Liver (tissue), 9 donors: Measurements from ENCODE around the gene DCAF11. TPM values are rescaled to one million over a fixed set of nuclear protein-coding genes. Genes with fewer than 3 reads are reported as not detected.

Source experiments
- DNase-seq: peaks from one replicate; pipeline ENCODE4 v3.0.0-alpha.2; 2017; ENCODE audit warnings: low spot score
- H3K27ac ChIP-seq, 2 donors: one replicate each; pipeline ENCODE4 v1.7.0; 2013; ENCODE audit warnings: inconsistent platforms in 2 of 2, low read length in 2 of 2, control low read depth in 1 of 2, low read depth in 1 of 2, mild to moderate bottlenecking in 1 of 2
- H3K27me3 ChIP-seq, 4 donors: one replicate each; pipeline versions ENCODE4 v1.6.1 to v1.7.0; 2013; ENCODE audit warnings: low read length in 3 of 4, inconsistent platforms in 1 of 4, mild to moderate bottlenecking in 1 of 4, moderate library complexity in 1 of 4; ENCODE audit not compliant: control insufficient read depth in 4 of 4, insufficient read depth in 4 of 4
- H3K36me3 ChIP-seq, 4 donors: one replicate each; pipeline versions ENCODE4 v1.6.1 to v1.7.0; 2013; ENCODE audit warnings: low read length in 3 of 4, mild to moderate bottlenecking in 3 of 4, low read depth in 1 of 4, moderate library complexity in 1 of 4; ENCODE audit not compliant: control insufficient read depth in 4 of 4, insufficient read depth in 3 of 4
- H3K4me1 ChIP-seq, 4 donors: one replicate each; pipeline versions ENCODE4 v1.6.1 to v1.7.0; 2013; ENCODE audit warnings: low read length in 3 of 4, mild to moderate bottlenecking in 3 of 4, moderate library complexity in 1 of 4; ENCODE audit not compliant: control insufficient read depth in 4 of 4, insufficient read depth in 4 of 4
- H3K4me3 ChIP-seq, 3 donors: one replicate each; pipeline versions ENCODE4 v1.6.1 to v1.7.0; 2013; ENCODE audit warnings: low read length in 3 of 3, control low read depth in 1 of 3, low read depth in 1 of 3, mild to moderate bottlenecking in 1 of 3
- H3K9ac ChIP-seq, 2 donors: one replicate each; pipeline ENCODE4 v1.7.0; 2013; ENCODE audit warnings: low read length in 2 of 2, mild to moderate bottlenecking in 2 of 2, moderate library complexity in 2 of 2, control low read depth in 1 of 2, low read depth in 1 of 2
- H3K9me3 ChIP-seq, 4 donors: one replicate each; pipeline versions ENCODE4 v1.6.1 to v1.7.0; 2013; ENCODE audit warnings: low read length in 3 of 4; ENCODE audit not compliant: control insufficient read depth in 4 of 4
- EGR1 ChIP-seq, 2 donors: IDR thresholded peaks; 2 replicates each; pipeline ENCODE4 v1.6.1; 2016 to 2018; ENCODE audit warnings: antibody characterized with exemption in 2 of 2, low read depth in 2 of 2
- FOXA1 ChIP-seq: IDR thresholded peaks from 2 replicates; pipeline ENCODE4 v1.6.1; 2016; ENCODE audit warnings: antibody characterized with exemption
- FOXA2 ChIP-seq: IDR thresholded peaks from 2 replicates; pipeline ENCODE4 v1.6.1; 2016; ENCODE audit warnings: antibody characterized with exemption
- HNF4A ChIP-seq, 2 donors: conservative IDR thresholded peaks; 2 replicates each; pipeline ENCODE4 v1.6.1; 2016; ENCODE audit warnings: antibody characterized with exemption in 2 of 2, mild to moderate bottlenecking in 2 of 2
- HNF4G ChIP-seq: IDR thresholded peaks from 2 replicates; pipeline ENCODE4 v1.6.1; 2016; ENCODE audit warnings: antibody characterized with exemption
- JUND ChIP-seq, 2 donors: IDR thresholded peaks; 2 replicates each; pipeline ENCODE4 v1.6.1; 2016; ENCODE audit warnings: antibody characterized with exemption in 2 of 2
- MAX ChIP-seq: IDR thresholded peaks from 2 replicates; pipeline ENCODE4 v1.6.1; 2016; ENCODE audit warnings: antibody characterized with exemption
- NR2F2 ChIP-seq: IDR thresholded peaks from 2 replicates; pipeline ENCODE4 v1.6.1; 2016; ENCODE audit warnings: antibody characterized with exemption
- RAD21 ChIP-seq, 2 donors: IDR thresholded peaks; 2 replicates each; pipeline ENCODE4 v1.6.1; 2016; ENCODE audit warnings: antibody characterized with exemption in 2 of 2, mild to moderate bottlenecking in 2 of 2
- TAF1 ChIP-seq: conservative IDR thresholded peaks from 2 replicates; pipeline ENCODE4 v1.6.1; 2016; ENCODE audit warnings: antibody characterized with exemption, mild to moderate bottlenecking
- YY1 ChIP-seq: IDR thresholded peaks from 2 replicates; pipeline ENCODE4 v1.6.1; 2016; ENCODE audit warnings: antibody characterized with exemption, mild to moderate bottlenecking
- ZBTB33 ChIP-seq: IDR thresholded peaks from 2 replicates; pipeline ENCODE4 v1.6.1; 2016; ENCODE audit warnings: antibody characterized with exemption
- WGBS: extraction: QIAGEN DNeasy Blood & Tissue Kit; methylation state at CpG from one replicate; pipeline ENCODE4 v1.1.7; 2013; 5-methylcytosine and 5-hydroxymethylcytosine counted together
- polyA plus RNA-seq, 2 donors: library from polyadenylated mRNA; stranded (reverse) in 1 of 2; unstranded in 1 of 2; fragments of 200-250 nt in 1 of 2; fragments of >200 nt in 1 of 2; fragmentation: Nextera tagmentation in 1 of 2; extraction: Ambion mirVana in 1 of 2; gene quantifications; one replicate each; pipeline versions ENCODE4 v1.2.1 to v1.2.3, GENCODE V29; 2013 to 2015
- total RNA-seq, 2 donors: library from RNA; depleted of rRNA; stranded (reverse); fragments of >200 nt; gene quantifications; one replicate each; pipeline ENCODE4 v1.2.3, GENCODE V29; 2014
- TF ChIP-seq, protein P1 (sequence below): IDR thresholded peaks from 2 replicates; pipeline ENCODE4 v1.6.1; 2016; ENCODE audit warnings: antibody characterized with exemption
- TF ChIP-seq, protein P2 (sequence below): fragments of 150-350 bp; IDR thresholded peaks from 2 replicates; pipeline ENCODE4 v1.5.1; 2017; ENCODE audit warnings: improper control_type of control experiment, low read depth, low read length; ENCODE audit not compliant: missing input control
- donor health status: healthy.
- donor health status: healthy.
- donor health status: healthy.
- donor health status: healthy.
- donor health status: healthy.

The DCAF11 gene
- total and polyA plus RNA-seq, 4 donors = 30.1 to 312 (median 167) TPM

- TF ChIP-seq ZBTB33 = no peak
- TF ChIP-seq JUND (IDR thresholded peaks at IDR 0.05) = no peak
- no peak for TF ChIP-seq YY1
- no peak for TF ChIP-seq FOXA2
- TF ChIP-seq HNF4A (conservative IDR thresholded peaks at IDR 0.05) = no peak
Measured at GRCh38 chr14:24151404-24152080, 37.0 kb downstream of the DCAF11 start (continued).

- WGBS = 96% methylated on average over 10 of the region's 10 CpGs
- DNase-seq = no peak
Measured at GRCh38 chr14:24155100-24155499, 40.5 kb downstream of the DCAF11 start.

More at GRCh38 chr14:24155100-24155499, 40.5 kb downstream of the DCAF11 start:
- peaks cover 14 to 65% (median 53%) of the 10 kb centered on the region in 4 donors for H3K36me3 ChIP-seq
- no peaks in the 10 kb centered on the region for H3K27me3 ChIP-seq
- no peak overlapping the region for H3K27ac ChIP-seq
- H3K4me3 ChIP-seq = no peak overlapping the region
- H3K9me3 ChIP-seq = no peaks in the 10 kb centered on the region
- no peak overlapping the region for H3K9ac ChIP-seq
- TF ChIP-seq JUND (IDR thresholded peaks at IDR 0.05) = no peak
- TF ChIP-seq, protein P1, sequence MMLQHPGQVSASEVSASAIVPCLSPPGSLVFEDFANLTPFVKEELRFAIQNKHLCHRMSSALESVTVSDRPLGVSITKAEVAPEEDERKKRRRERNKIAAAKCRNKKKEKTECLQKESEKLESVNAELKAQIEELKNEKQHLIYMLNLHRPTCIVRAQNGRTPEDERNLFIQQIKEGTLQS = no peak
- TF ChIP-seq HNF4G = no peak
- TF ChIP-seq EGR1 (IDR thresholded peaks at IDR 0.05; ENCODE audit: low read depth in 2 of 2) = no peak
- TF ChIP-seq FOXA1 = no peak
- no peak for TF ChIP-seq TAF1
- no peak for TF ChIP-seq ZBTB33
- no peak for TF ChIP-seq MAX
- TF ChIP-seq NR2F2 = no peak
- TF ChIP-seq, protein P2, sequence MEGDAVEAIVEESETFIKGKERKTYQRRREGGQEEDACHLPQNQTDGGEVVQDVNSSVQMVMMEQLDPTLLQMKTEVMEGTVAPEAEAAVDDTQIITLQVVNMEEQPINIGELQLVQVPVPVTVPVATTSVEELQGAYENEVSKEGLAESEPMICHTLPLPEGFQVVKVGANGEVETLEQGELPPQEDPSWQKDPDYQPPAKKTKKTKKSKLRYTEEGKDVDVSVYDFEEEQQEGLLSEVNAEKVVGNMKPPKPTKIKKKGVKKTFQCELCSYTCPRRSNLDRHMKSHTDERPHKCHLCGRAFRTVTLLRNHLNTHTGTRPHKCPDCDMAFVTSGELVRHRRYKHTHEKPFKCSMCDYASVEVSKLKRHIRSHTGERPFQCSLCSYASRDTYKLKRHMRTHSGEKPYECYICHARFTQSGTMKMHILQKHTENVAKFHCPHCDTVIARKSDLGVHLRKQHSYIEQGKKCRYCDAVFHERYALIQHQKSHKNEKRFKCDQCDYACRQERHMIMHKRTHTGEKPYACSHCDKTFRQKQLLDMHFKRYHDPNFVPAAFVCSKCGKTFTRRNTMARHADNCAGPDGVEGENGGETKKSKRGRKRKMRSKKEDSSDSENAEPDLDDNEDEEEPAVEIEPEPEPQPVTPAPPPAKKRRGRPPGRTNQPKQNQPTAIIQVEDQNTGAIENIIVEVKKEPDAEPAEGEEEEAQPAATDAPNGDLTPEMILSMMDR = no peak
- no peak for TF ChIP-seq RAD21 (IDR thresholded peaks at IDR 0.05)
- no peak for TF ChIP-seq HNF4A (conservative IDR thresholded peaks at IDR 0.05)
- peaks cover 2 to 6% (median 5%) of the 10 kb centered on the region in 4 donors for H3K4me1 ChIP-seq
